Hair follicle dermal papilla cell (primary cell): ENCODE results near the gene SLC35G3. TPM values are rescaled to one million over a fixed set of nuclear protein-coding genes. Genes with fewer than 3 reads are reported as not detected.

Source experiments
- total RNA-seq: library from RNA; depleted of rRNA; stranded (reverse); fragments of >200 nt; gene quantifications from 2 replicates; pipeline ENCODE4 v1.2.3, GENCODE V29; 2012

Gene SLC35G3
- total RNA-seq = not detected in 2 replicates

GRCh38 chr17:35194001-35194400 is at the start of gene SLC35G3:
Gene SLC35G3, minus strand, starts transcription at chr17:35194393. Its CDS starts 86 bp downstream, at chr17:35194307.

GRCh38 chr17:35242805-35243560 is 48.8 kb upstream of the SLC35G3 start, which contains the start of gene SLFN5:
Gene SLFN5, plus strand, starts transcription at chr17:35243072. Its CDS starts 15,619 bp downstream, at chr17:35258691.

GRCh38 chr17:35147375-35147905 is 46.8 kb downstream of the SLC35G3 start, which contains the start of gene UNC45B:
Gene UNC45B, plus strand, starts transcription at chr17:35147817. Its CDS starts 447 bp downstream, at chr17:35148264.

Other genes with a start within 250 kb of the SLC35G3 start
- 3.0 and 3.2 TPM in 2 replicates for gene CCT6B, start 232.9 kb downstream of the SLC35G3 start, total RNA-seq
- 8.1 and 9.1 TPM in 2 replicates for gene ZNF830, start 232.9 kb downstream of the SLC35G3 start, total RNA-seq
- gene LIG3, start 213.9 kb downstream of the SLC35G3 start, total RNA-seq = 30.8 and 47.9 TPM in 2 replicates
- 11.7 and 16.1 TPM in 2 replicates for gene RFFL, start 130.7 kb downstream of the SLC35G3 start, total RNA-seq
- gene RAD51D, start 74.5 kb downstream of the SLC35G3 start, total RNA-seq = 19.7 and 21.4 TPM in 2 replicates
- gene FNDC8, start 72.8 kb downstream of the SLC35G3 start, total RNA-seq = not detected in 2 replicates
- 17.4 and 19.2 TPM in 2 replicates for gene NLE1, start 52.1 kb downstream of the SLC35G3 start, total RNA-seq
- gene UNC45B, start 46.6 kb downstream of the SLC35G3 start, total RNA-seq = not detected in 2 replicates
- 96.9 and 115 TPM in 2 replicates for gene SLFN5, start 48.7 kb upstream of the SLC35G3 start, total RNA-seq
- gene SLFN11, start 179.2 kb upstream of the SLC35G3 start, total RNA-seq = 36.4 and 43.2 TPM in 2 replicates
- gene SLFN12, start 238.1 kb upstream of the SLC35G3 start, total RNA-seq = 24.5 and 25.0 TPM in 2 replicates